Activated B cell treated with CpG ODN at 0.5 μM for 24 hours (primary cell): ENCODE measurements around the gene MAP3K21. TPM values are rescaled to one million over a fixed set of nuclear protein-coding genes. Genes with fewer than 3 reads are reported as not detected.

Experiments used
- ATAC-seq: fragments of 200-7000 bp; cut with Tn5 transposase; one replicate; pipeline ENCODE4 v1.10.0; 2021; ENCODE audit warnings: low read depth, mild to moderate bottlenecking, moderate library complexity
- CTCF ChIA-PET: fragments of 350-600 bp; sonication (Branson Sonifier 250); formaldehyde crosslinking; loops from one replicate; lab custom pipeline; 2021; ENCODE audit warnings: antibody characterized with exemption; lab: Charles Lee
- POLR2A ChIA-PET: fragments of 350-600 bp; sonication (Branson Sonifier 250); formaldehyde crosslinking; loops from one replicate; lab custom pipeline; 2021; ENCODE audit warnings: antibody characterized with exemption; lab: Charles Lee
- DNase-seq: peaks from one replicate; pipeline ENCODE4 v3.0.0; 2022
- H3K27ac Mint-ChIP-seq: one replicate; pipeline ENCODE4 v1.8.0; 2020; ENCODE audit warnings: mixed read lengths
- H3K27me3 Mint-ChIP-seq: one replicate; pipeline ENCODE4 v1.8.0; 2021; ENCODE audit warnings: mixed read lengths
- H3K36me3 Mint-ChIP-seq: one replicate; pipeline ENCODE4 v1.8.0; 2021; ENCODE audit warnings: low read depth, mixed read lengths
- H3K4me1 Mint-ChIP-seq: one replicate; pipeline ENCODE4 v1.8.0; 2021; ENCODE audit warnings: mixed read lengths
- H3K4me3 Mint-ChIP-seq: one replicate; pipeline ENCODE4 v1.8.0; 2020; ENCODE audit warnings: mild to moderate bottlenecking, mixed read lengths
- H3K9me3 Mint-ChIP-seq: one replicate; pipeline ENCODE4 v1.8.0; 2020; ENCODE audit warnings: mixed read lengths
- CTCF ChIP-seq: fragments of 200-600 bp; IDR thresholded peaks from one replicate; pipeline ENCODE4 v1.8.0; 2022; ENCODE audit warnings: antibody characterized with exemption, mild to moderate bottlenecking
- intact Hi-C: fragments of 100-400 bp; cut with micrococcal nuclease; formaldehyde crosslinking; loops from one replicate; pipeline ENCODE4 v1.15.1; 2024
- total RNA-seq: library from RNA; stranded (reverse); gene quantifications from 2 replicates; pipeline ENCODE4 v1.2.3, GENCODE V29; 2022

MAP3K21 gene
- total RNA-seq, 1 donor from 2014 or later = 1.5 TPM

GRCh38 chr1:233390842-233391737, 63.6 kb downstream of the MAP3K21 start:
- intact Hi-C loops = no loop called here
- ATAC-seq (no peak), DNase-seq (no peak)
- Mint-ChIP-seq H3K9me3 (no peaks in the 10 kb centered on the region), H3K4me3 (no peak overlapping the region), H3K36me3 (no peaks in the 10 kb centered on the region), H3K27ac (no peak overlapping the region), H3K27me3 (peaks cover 15% of the 10 kb centered on the region), H3K4me1 (no peaks in the 10 kb centered on the region)
- no peak for TF ChIP-seq CTCF
- POLR2A ChIA-PET = no interaction called here
- CTCF ChIA-PET = interaction anchor here (1.2 to 1.3 kb wide), 2 partner anchors 27 to 675 kb away, joined by 3 to 4 read pairs; no protein-coding TSS in a partner anchor

GRCh38 chr1:233393084-233393840, 65.7 kb downstream of the MAP3K21 start:
- Mint-ChIP-seq H3K9me3 (no peaks in the 10 kb centered on the region), H3K27me3 (peaks cover 19% of the 10 kb centered on the region), H3K36me3 (no peaks in the 10 kb centered on the region), H3K27ac (no peak overlapping the region), H3K4me3 (no peak overlapping the region), H3K4me1 (no peaks in the 10 kb centered on the region)
- DNase-seq = no peak
- CTCF ChIA-PET = no interaction called here
- no peak for TF ChIP-seq CTCF
- no peak for ATAC-seq
- POLR2A ChIA-PET = no interaction called here
- intact Hi-C loops = no loop called here

- DNase-seq (no peak), ATAC-seq (no peak)
- H3K9me3 Mint-ChIP-seq = no peaks in the 10 kb centered on the region
- H3K4me3 Mint-ChIP-seq = no peak overlapping the region
- no peaks in the 10 kb centered on the region for H3K4me1 Mint-ChIP-seq
- ChIA-PET CTCF (no interaction called here), POLR2A (no interaction called here)
- H3K27ac Mint-ChIP-seq = no peak overlapping the region
- no peaks in the 10 kb centered on the region for H3K36me3 Mint-ChIP-seq
- no peak for TF ChIP-seq CTCF
- intact Hi-C loops = no loop called here
- H3K27me3 Mint-ChIP-seq = peaks cover 17% of the 10 kb centered on the region
Measured at GRCh38 chr1:233393926-233394680, 66.6 kb downstream of the MAP3K21 start.

GRCh38 chr1:233394860-233395717, 67.6 kb downstream of the MAP3K21 start:
- Mint-ChIP-seq H3K4me3 (no peak overlapping the region), H3K27ac (no peak overlapping the region), H3K4me1 (no peaks in the 10 kb centered on the region), H3K27me3 (peaks cover 16% of the 10 kb centered on the region), H3K36me3 (no peaks in the 10 kb centered on the region), H3K9me3 (no peaks in the 10 kb centered on the region)
- peak; percentile 31 for TF ChIP-seq CTCF
- no peak for ATAC-seq
- ChIA-PET POLR2A (no interaction called here), CTCF (interaction anchor here (1.3 to 1.5 kb wide), 2 partner anchors 8 to 396 kb away, joined by 3 to 6 read pairs; no protein-coding TSS in a partner anchor)
- no peak for DNase-seq
- intact Hi-C loops = loop anchor here (1.0 kb wide), 1 partner anchor 671 kb away; no protein-coding TSS in a partner anchor
